ENCODE data around the gene OPA1.
"Not testable (repeated sequence)": the region's sequence is repeated elsewhere in the genome, so short reads cannot be mapped to it uniquely, and the experiment has no call there.

OPA1 gene

DNA sequence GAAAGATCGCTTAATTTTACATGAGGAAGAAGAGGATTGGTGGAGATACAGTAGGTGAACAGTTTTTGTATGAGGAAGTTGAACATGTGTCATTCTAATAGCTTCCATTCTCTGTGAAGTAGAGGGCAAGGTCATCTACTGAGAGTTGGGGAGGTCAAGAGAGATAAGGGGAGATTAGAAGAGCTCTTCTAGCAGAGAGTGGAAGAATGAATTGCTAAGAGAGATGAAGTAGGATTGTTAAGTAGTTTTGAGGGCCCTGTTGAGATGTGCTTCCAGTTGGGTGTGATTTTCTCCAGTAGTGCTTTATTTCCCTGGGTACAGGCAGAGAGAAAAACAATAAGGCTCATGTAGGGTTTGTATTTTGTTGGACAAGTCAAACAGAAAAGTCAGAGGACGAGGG, 5.2 kb downstream of the OPA1 start:
- intact Hi-C loops (cut with DNase I; ENCODE audit: low total_unique reads), result no loop called here
- no peak for DNase-seq
- H3K4me3 ChIP-seq, result no peak overlapping the region
- H3K27me3 ChIP-seq, result no peaks in the 10 kb centered on the region
- H3K27ac ChIP-seq, result no peak overlapping the region
- H3K36me3 ChIP-seq, result peaks cover 0 to 6% (median 0%) of the 10 kb centered on the region in 3 donors
- peaks cover 0 to 30% (median 28%) of the 10 kb centered on the region in 4 donors for H3K4me1 ChIP-seq
- no peaks in the 10 kb centered on the region for H3K9me3 ChIP-seq
- TF ChIP-seq, protein P1, sequence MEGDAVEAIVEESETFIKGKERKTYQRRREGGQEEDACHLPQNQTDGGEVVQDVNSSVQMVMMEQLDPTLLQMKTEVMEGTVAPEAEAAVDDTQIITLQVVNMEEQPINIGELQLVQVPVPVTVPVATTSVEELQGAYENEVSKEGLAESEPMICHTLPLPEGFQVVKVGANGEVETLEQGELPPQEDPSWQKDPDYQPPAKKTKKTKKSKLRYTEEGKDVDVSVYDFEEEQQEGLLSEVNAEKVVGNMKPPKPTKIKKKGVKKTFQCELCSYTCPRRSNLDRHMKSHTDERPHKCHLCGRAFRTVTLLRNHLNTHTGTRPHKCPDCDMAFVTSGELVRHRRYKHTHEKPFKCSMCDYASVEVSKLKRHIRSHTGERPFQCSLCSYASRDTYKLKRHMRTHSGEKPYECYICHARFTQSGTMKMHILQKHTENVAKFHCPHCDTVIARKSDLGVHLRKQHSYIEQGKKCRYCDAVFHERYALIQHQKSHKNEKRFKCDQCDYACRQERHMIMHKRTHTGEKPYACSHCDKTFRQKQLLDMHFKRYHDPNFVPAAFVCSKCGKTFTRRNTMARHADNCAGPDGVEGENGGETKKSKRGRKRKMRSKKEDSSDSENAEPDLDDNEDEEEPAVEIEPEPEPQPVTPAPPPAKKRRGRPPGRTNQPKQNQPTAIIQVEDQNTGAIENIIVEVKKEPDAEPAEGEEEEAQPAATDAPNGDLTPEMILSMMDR (IDR thresholded peaks at IDR 0.05), result no peak

DNA sequence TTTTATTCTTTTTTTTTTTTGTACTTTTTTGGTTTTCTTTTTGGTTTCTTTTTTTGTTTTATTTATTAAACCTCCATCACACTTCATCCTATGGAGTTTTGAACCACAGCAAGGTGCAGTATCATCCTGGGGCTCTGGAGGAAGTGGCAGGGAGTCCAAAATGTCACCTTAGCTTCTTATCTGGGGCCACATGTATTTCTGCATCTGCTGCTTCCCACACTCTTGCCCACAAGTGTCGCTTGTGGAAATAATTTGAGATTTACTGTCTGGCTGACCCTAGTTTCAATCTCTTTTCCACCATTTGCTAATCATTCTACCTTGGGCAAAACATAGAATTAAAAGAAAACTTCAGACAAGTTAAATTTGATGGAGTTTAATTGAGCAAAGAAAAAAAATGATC, 6.4 kb downstream of the OPA1 start:
- no peak for DNase-seq
- peaks cover 0 to 23% (median 20%) of the 10 kb centered on the region in 4 donors for H3K4me1 ChIP-seq
- TF ChIP-seq, protein P1 (IDR thresholded peaks at IDR 0.05), result no peak
- no peak overlapping the region for H3K27ac ChIP-seq
- H3K4me3 ChIP-seq, result no peak overlapping the region
- no peaks in the 10 kb centered on the region for H3K9me3 ChIP-seq
- H3K36me3 ChIP-seq, result peaks cover 0 to 6% (median 0%) of the 10 kb centered on the region in 3 donors
- intact Hi-C loops (cut with DNase I; ENCODE audit: low total_unique reads), result no loop called here
- no peaks in the 10 kb centered on the region for H3K27me3 ChIP-seq

DNA sequence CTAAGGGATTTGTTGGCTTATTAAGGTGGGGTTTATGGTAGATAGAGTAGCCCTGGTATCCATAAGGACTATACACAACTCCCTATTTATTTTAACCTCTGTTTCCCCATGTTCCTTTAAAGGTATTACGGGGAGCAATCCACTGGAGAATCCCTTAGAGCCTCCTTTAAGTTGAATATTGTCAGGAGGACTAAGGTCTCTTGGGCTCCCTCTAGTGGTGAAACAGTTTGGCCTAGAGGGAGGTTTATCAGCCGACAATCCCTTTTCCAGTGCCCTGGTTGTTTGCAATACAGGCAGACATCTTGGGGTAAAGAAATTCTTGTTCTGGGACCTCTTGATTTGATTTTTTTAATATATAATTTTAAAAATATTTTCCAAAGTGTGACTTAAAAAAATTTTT, 12.9 kb downstream of the OPA1 start:
- Histone ChIP-seq H3K27me3 (no peaks in the 10 kb centered on the region), H3K9me3 (no peaks in the 10 kb centered on the region), H3K27ac (no peak overlapping the region), H3K36me3 (no peaks in the 10 kb centered on the region), H3K4me3 (no peak overlapping the region), H3K4me1 (peaks cover 0 to 10% (median 9%) of the 10 kb centered on the region in 4 donors)
- intact Hi-C loops (cut with DNase I; ENCODE audit: low total_unique reads), result no loop called here
- peak in 1 of 2 donors; percentile 39 for DNase-seq
- TF ChIP-seq, protein P1 (IDR thresholded peaks at IDR 0.05), result peak; percentile 48 to 80

DNA sequence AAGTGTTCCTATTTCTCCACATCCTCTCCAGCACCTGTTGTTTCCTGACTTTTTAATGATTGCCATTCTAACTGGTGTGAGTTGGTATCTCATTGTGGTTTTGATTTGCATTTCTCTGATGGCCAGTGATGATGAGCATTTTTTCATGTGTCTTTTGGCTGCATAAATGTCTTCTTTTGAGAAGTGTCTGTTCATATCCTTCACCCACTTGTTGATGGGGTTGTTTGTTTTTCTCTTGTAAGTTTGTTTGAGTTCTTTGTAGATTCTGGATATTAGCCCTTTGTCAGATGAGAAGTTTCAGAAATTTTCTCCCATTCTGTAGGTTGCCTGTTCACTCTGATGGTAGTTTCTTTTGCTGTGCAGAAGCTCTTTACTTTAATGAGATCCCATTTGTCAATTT, 13.9 kb downstream of the OPA1 start:
- H3K27me3 ChIP-seq; H3K4me1 ChIP-seq; H3K9me3 ChIP-seq; H3K4me3 ChIP-seq; DNase-seq; H3K36me3 ChIP-seq; intact Hi-C loops (cut with DNase I; ENCODE audit: low total_unique reads); H3K27ac ChIP-seq: not testable (repeated sequence)

DNA sequence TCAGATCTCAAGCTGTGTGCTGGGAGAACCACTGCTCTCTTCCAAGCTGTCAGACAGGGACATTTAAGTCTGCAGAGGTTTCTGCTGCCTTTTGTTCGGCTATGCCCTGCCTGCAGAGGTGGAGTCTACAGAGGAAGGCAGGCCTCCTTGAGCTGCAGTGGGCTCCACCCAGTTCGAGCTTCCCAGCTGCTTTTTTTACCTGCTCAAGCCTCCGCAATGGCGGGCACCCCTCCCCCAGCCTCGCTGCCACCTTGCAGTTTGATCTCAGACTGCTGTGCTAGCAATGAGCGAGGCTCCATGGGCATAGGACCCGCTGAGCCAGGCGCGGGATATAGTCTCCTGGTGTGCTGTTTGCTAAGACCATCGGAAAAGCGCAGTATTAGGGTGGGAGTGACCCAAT, 17.5 kb downstream of the OPA1 start:
- intact Hi-C loops (cut with DNase I; ENCODE audit: low total_unique reads); DNase-seq: not testable (repeated sequence)

DNA sequence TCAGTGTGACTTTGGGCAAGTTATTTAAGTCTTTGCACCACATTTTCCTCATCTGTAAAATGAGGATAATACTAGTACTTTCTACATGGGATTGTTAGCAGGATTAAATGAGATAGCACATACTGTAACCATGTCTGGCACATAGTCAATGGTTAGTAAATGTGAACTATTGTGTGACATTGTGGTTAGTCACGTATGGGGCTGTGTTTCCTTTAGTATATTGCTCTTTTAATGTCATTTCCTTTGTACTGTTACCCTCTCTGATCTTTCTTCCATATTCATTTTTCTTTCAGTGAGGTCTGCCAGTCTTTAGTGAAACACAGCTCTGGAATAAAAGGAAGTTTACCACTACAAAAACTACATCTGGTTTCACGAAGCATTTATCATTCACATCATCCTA, 21.4 kb downstream of the OPA1 start:
- intact Hi-C loops (cut with DNase I; ENCODE audit: low total_unique reads), result no loop called here
- Histone ChIP-seq H3K36me3 (peaks cover 22 to 41% (median 37%) of the 10 kb centered on the region in 3 donors), H3K27ac (no peak overlapping the region), H3K27me3 (no peaks in the 10 kb centered on the region), H3K4me3 (no peak overlapping the region), H3K9me3 (no peaks in the 10 kb centered on the region), H3K4me1 (peaks cover 0 to 5% (median 0%) of the 10 kb centered on the region in 4 donors)
- TF ChIP-seq, protein P1 (IDR thresholded peaks at IDR 0.05), result no peak
- DNase-seq, result no peak

More for the DNA sequence above, 17.5 kb downstream of the OPA1 start:
- peaks cover 0 to 10% (median 8%) of the 10 kb centered on the region in 3 donors for H3K36me3 ChIP-seq
- not testable (repeated sequence) for H3K4me1 ChIP-seq, H3K27ac ChIP-seq, H3K27me3 ChIP-seq, H3K9me3 ChIP-seq, H3K4me3 ChIP-seq

DNA sequence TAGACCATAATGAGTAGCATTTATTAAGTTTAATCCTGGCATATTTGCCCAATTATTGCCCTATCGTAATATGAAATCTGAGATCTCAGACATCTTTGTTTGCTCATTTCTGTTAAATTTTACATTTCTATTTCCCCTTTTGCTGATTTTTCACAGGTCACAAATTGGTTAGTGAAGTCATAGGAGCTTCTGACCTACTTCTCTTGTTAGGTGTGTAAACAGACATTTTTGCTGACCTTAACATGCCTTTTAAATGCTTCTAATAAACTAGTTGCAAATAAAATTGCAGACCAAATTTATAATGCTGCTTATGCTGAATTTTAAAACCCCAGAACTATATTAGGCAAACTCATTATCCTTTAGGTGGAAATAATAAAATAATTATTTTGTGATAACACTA, 24.6 kb downstream of the OPA1 start:
- DNase-seq, result no peak
- no peak overlapping the region for H3K4me3 ChIP-seq
- no peak overlapping the region for H3K27ac ChIP-seq
- H3K4me1 ChIP-seq, result peaks cover 0 to 5% (median 0%) of the 10 kb centered on the region in 4 donors
- no peaks in the 10 kb centered on the region for H3K27me3 ChIP-seq
- H3K36me3 ChIP-seq, result peaks cover 22 to 55% (median 45%) of the 10 kb centered on the region in 3 donors
- H3K9me3 ChIP-seq, result no peaks in the 10 kb centered on the region
- TF ChIP-seq, protein P1 (IDR thresholded peaks at IDR 0.05), result no peak
- intact Hi-C loops (cut with DNase I; ENCODE audit: low total_unique reads), result no loop called here
